Ishikawa (cell line): ENCODE results near the gene PGC.

Experiments used
- CEBPB ChIP-seq: IDR thresholded peaks from 2 replicates; pipeline ENCODE4 v1.6.1; 2012
- CREB1 ChIP-seq: IDR thresholded peaks from 2 replicates; pipeline ENCODE4 v1.6.1; 2012; ENCODE audit warnings: low read depth
- EP300 ChIP-seq: IDR thresholded peaks from 2 replicates; pipeline ENCODE4 v1.6.1; 2012; ENCODE audit warnings: borderline replicate concordance
- FOXM1 ChIP-seq: IDR thresholded peaks from 2 replicates; pipeline ENCODE4 v1.6.1; 2012; ENCODE audit warnings: low read depth, borderline replicate concordance
- MAX ChIP-seq: IDR thresholded peaks from 2 replicates; pipeline ENCODE4 v1.6.1; 2012
- NFIC ChIP-seq: IDR thresholded peaks from 2 replicates; pipeline ENCODE4 v1.6.1; 2012
- RAD21 ChIP-seq: IDR thresholded peaks from 2 replicates; pipeline ENCODE4 v1.6.1; 2012; ENCODE audit warnings: low read depth
- REST ChIP-seq: IDR thresholded peaks from 2 replicates; pipeline ENCODE4 v1.6.1; 2012; ENCODE audit warnings: low read depth, mild to moderate bottlenecking
- TAF1 ChIP-seq: IDR thresholded peaks from 2 replicates; pipeline ENCODE4 v1.6.1; 2012; ENCODE audit warnings: low read depth, mild to moderate bottlenecking
- TCF12 ChIP-seq: IDR thresholded peaks from 2 replicates; pipeline ENCODE4 v1.6.1; 2012; ENCODE audit warnings: low read depth
- TEAD4 ChIP-seq: IDR thresholded peaks from 2 replicates; pipeline ENCODE4 v1.6.1; 2012
- USF1 ChIP-seq: IDR thresholded peaks from 2 replicates; pipeline ENCODE4 v1.6.1; 2012
- YY1 ChIP-seq: IDR thresholded peaks from 2 replicates; pipeline ENCODE4 v1.6.1; 2012; ENCODE audit warnings: low read depth
- ZBTB7A ChIP-seq: IDR thresholded peaks from 2 replicates; pipeline ENCODE4 v1.6.1; 2012; ENCODE audit warnings: low read depth

GRCh38 chr6:41796474-41796873 is 49.3 kb upstream of the PGC start:
- TF ChIP-seq TAF1 = no peak
- TF ChIP-seq FOXM1 = no peak
- no peak for TF ChIP-seq REST
- no peak for TF ChIP-seq ZBTB7A
- no peak for TF ChIP-seq RAD21
- no peak for TF ChIP-seq EP300
- TF ChIP-seq YY1 = no peak
- TF ChIP-seq TCF12 = no peak
- no peak for TF ChIP-seq MAX
- TF ChIP-seq CEBPB = no peak
- no peak for TF ChIP-seq USF1
- TF ChIP-seq CREB1 = no peak
- no peak for TF ChIP-seq TEAD4
- no peak for TF ChIP-seq NFIC
